Osteoblast (primary cell): ENCODE data around the gene BMP10. TPM values are rescaled to one million over a fixed set of nuclear protein-coding genes. Genes with fewer than 3 reads are reported as not detected.

ENCODE experiments used
- DNase-seq: peaks from one replicate; pipeline ENCODE4 v3.0.0; 2011; ENCODE audit warnings: low spot score, mixed read lengths; ENCODE audit not compliant: insufficient read length; ENCODE audit errors: missing footprints
- H2AFZ ChIP-seq: 2 replicates; pipeline ENCODE4 v1.6.0; 2011; ENCODE audit warnings: mild to moderate bottlenecking, low read length
- H3K27ac ChIP-seq: 2 replicates; pipeline ENCODE4 v1.5.1; 2011; ENCODE audit warnings: mild to moderate bottlenecking, low read depth, low read length, moderate library complexity
- H3K27me3 ChIP-seq: 2 replicates; pipeline ENCODE4 v1.6.0; 2012; ENCODE audit warnings: mild to moderate bottlenecking, control low read depth, inconsistent platforms, low read length, moderate library complexity; ENCODE audit not compliant: insufficient read depth
- H3K36me3 ChIP-seq: 2 replicates; pipeline ENCODE4 v1.5.1; 2011; ENCODE audit warnings: mild to moderate bottlenecking, low read length, control low read depth, moderate library complexity; ENCODE audit not compliant: insufficient read depth
- H3K4me1 ChIP-seq: 2 replicates; pipeline ENCODE4 v1.5.1; 2011; ENCODE audit warnings: mild to moderate bottlenecking, low read length, control low read depth, moderate library complexity; ENCODE audit not compliant: insufficient read depth
- H3K4me2 ChIP-seq: 2 replicates; pipeline ENCODE4 v1.6.0; 2011; ENCODE audit warnings: mild to moderate bottlenecking, low read length; ENCODE audit not compliant: insufficient read depth
- H3K4me3 ChIP-seq: fragments of 200-600 bp; sonication (generic); 3 replicates; pipeline ENCODE4 v1.5.1; 2012; ENCODE audit warnings: mild to moderate bottlenecking, low read length, inconsistent platforms; ENCODE audit not compliant: insufficient read depth
- H3K79me2 ChIP-seq: 2 replicates; pipeline ENCODE4 v1.6.0; 2012; ENCODE audit warnings: mild to moderate bottlenecking, low read length, control low read depth, inconsistent platforms; ENCODE audit not compliant: insufficient read depth
- H3K9me3 ChIP-seq: 2 replicates; pipeline ENCODE4 v1.5.1; 2011; ENCODE audit warnings: low read depth, low read length, control low read depth
- H4K20me1 ChIP-seq: 2 replicates; pipeline ENCODE4 v1.6.0; 2012; ENCODE audit warnings: mild to moderate bottlenecking, low read length, control low read depth; ENCODE audit not compliant: insufficient read depth
- total RNA-seq: library from RNA; depleted of rRNA; stranded (reverse); fragments of >200 nt; gene quantifications from 2 replicates; pipeline ENCODE4 v1.2.3, GENCODE V29; 2012
- TF ChIP-seq, protein P1 (sequence below): IDR thresholded peaks from 2 replicates; pipeline ENCODE4 v1.5.1; 2011; ENCODE audit warnings: mild to moderate bottlenecking, low read depth, low read length, moderate library complexity; ENCODE audit errors: extremely low read depth

BMP10 gene
- total RNA-seq, 1 donor = not detected

DNA sequence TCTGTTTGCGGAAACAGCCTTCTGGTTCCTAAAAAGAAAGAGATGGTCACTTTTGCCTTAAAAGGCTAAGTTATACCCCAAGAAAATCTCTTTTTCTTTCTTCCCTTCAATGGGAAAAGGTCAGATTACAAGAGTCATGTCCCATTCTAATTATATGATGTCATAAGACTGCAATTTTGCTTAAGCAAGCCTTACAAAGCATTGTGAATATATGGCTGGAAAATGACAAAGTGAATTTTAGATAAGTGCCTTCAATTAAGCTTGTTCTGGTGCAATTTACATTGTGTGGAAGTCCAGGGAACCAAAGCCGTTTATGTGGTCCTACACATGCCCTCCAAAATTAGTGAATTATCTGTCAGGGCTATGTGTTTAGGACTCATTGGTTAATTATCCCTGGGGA is 7.6 kb upstream of the BMP10 start:
- Histone ChIP-seq H3K27ac (no peak overlapping the region), H3K4me3 (no peak overlapping the region), H3K9me3 (no peaks in the 10 kb centered on the region), H3K4me2 (no peak overlapping the region), H3K36me3 (no peaks in the 10 kb centered on the region), H2AFZ (no peak overlapping the region), H3K4me1 (peaks cover 4% of the 10 kb centered on the region), H3K27me3 (peaks cover 22% of the 10 kb centered on the region), H3K79me2 (no peaks in the 10 kb centered on the region), H4K20me1 (no peaks in the 10 kb centered on the region)
- no peak for DNase-seq
- TF ChIP-seq, protein P1, sequence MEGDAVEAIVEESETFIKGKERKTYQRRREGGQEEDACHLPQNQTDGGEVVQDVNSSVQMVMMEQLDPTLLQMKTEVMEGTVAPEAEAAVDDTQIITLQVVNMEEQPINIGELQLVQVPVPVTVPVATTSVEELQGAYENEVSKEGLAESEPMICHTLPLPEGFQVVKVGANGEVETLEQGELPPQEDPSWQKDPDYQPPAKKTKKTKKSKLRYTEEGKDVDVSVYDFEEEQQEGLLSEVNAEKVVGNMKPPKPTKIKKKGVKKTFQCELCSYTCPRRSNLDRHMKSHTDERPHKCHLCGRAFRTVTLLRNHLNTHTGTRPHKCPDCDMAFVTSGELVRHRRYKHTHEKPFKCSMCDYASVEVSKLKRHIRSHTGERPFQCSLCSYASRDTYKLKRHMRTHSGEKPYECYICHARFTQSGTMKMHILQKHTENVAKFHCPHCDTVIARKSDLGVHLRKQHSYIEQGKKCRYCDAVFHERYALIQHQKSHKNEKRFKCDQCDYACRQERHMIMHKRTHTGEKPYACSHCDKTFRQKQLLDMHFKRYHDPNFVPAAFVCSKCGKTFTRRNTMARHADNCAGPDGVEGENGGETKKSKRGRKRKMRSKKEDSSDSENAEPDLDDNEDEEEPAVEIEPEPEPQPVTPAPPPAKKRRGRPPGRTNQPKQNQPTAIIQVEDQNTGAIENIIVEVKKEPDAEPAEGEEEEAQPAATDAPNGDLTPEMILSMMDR = no peak

- no peak for DNase-seq
- H3K4me2 ChIP-seq = no peak overlapping the region
- TF ChIP-seq, protein P1 = no peak
Measured at GRCh38 chr2:68878071-68878711, 7.0 kb upstream of the BMP10 start.

DNA sequence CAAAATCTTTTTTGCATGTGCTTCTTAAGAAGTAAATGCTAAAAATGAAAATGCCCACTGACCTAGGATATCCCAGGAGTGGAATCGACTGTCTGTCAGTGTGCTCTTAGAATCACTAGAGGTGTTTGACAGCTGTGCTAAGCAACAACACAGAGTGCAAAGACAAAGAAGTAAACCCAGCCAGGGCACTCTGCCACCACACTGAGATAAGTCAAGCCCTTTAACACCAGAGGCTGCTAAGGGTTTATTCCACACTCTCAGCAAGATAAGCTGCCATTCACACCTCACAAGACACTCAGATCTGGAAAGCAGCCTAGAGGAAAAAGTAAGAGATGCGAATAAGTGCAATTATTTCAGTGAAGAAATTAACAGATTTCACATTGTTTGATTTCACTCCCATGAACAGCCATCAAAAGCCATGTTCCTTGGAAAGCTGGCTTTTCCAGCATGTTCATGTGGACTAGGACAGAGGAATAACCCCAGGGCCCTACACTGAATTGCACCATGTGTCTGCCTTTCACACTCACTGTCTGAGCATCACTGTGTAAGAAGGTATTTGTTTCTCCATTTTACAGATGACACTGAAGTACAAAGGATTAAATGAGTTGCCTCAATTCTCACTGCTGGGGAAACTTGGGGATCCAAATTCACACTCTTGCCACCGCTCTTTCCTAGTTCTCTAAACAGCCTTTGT is 6.0 kb upstream of the BMP10 start:
- no peaks in the 10 kb centered on the region for H4K20me1 ChIP-seq
- H3K4me3 ChIP-seq = no peak overlapping the region
- DNase-seq = no peak
- peaks cover 4% of the 10 kb centered on the region for H3K4me1 ChIP-seq
- no peaks in the 10 kb centered on the region for H3K36me3 ChIP-seq
- peaks cover 23% of the 10 kb centered on the region for H3K27me3 ChIP-seq
- H3K9me3 ChIP-seq = no peaks in the 10 kb centered on the region
- H2AFZ ChIP-seq = no peak overlapping the region
- H3K4me2 ChIP-seq = no peak overlapping the region
- TF ChIP-seq, protein P1 = no peak
- H3K79me2 ChIP-seq = no peaks in the 10 kb centered on the region
- H3K27ac ChIP-seq = no peak overlapping the region

More at GRCh38 chr2:68878071-68878711, 7.0 kb upstream of the BMP10 start:
- no peaks in the 10 kb centered on the region for H4K20me1 ChIP-seq
- no peak overlapping the region for H3K4me3 ChIP-seq
- peaks cover 23% of the 10 kb centered on the region for H3K27me3 ChIP-seq
- no peaks in the 10 kb centered on the region for H3K9me3 ChIP-seq
- H3K79me2 ChIP-seq = no peaks in the 10 kb centered on the region
- no peak overlapping the region for H2AFZ ChIP-seq
- no peaks in the 10 kb centered on the region for H3K36me3 ChIP-seq
- H3K4me1 ChIP-seq = peaks cover 4% of the 10 kb centered on the region
- H3K27ac ChIP-seq = no peak overlapping the region

- Histone ChIP-seq H3K4me1 (no peaks in the 10 kb centered on the region), H3K9me3 (no peaks in the 10 kb centered on the region), H3K36me3 (no peaks in the 10 kb centered on the region), H3K4me2 (no peak overlapping the region), H4K20me1 (no peaks in the 10 kb centered on the region), H3K27me3 (peaks cover 32% of the 10 kb centered on the region), H2AFZ (no peak overlapping the region), H3K27ac (no peak overlapping the region), H3K4me3 (no peak overlapping the region), H3K79me2 (no peaks in the 10 kb centered on the region)
- DNase-seq = no peak
- TF ChIP-seq, protein P1 = no peak
Measured at GRCh38 chr2:68870215-68870614, 982 bp downstream of the BMP10 start.
